A549 (cell line): ENCODE data around the gene LSP1.

Experiments
- CHD4 ChIP-seq: fragments of 200-600 bp; sonication (generic); IDR thresholded peaks from 2 replicates; pipeline ENCODE4 v1.6.1; 2016; ENCODE audit warnings: antibody characterized with exemption, mild to moderate bottlenecking, borderline replicate concordance
- CTCF ChIP-seq: fragments of >200 bp; sonication (Bioruptor Twin); formaldehyde crosslinking; IDR thresholded peaks from 3 replicates; pipeline ENCODE4 v1.5.1; 2016
- HMGXB4 ChIP-seq: fragments of 250-450 bp; sonication (Bioruptor Pico); IDR thresholded peaks from 2 replicates; pipeline ENCODE4 v1.5.0; 2021; ENCODE audit warnings: mild to moderate bottlenecking, moderate library complexity, borderline replicate concordance
- MAZ ChIP-seq: fragments of 150-350 bp; IDR thresholded peaks from 2 replicates; pipeline ENCODE4 v1.6.1; 2014; ENCODE audit warnings: antibody characterized with exemption, low read depth, low read length, borderline replicate concordance
- MYC ChIP-seq: IDR thresholded peaks from 2 replicates; pipeline ENCODE4 v1.6.1; 2012; ENCODE audit warnings: mild to moderate bottlenecking, inconsistent platforms, low read length, improper control_type of control experiment, borderline replicate concordance
- POLR2A ChIP-seq: IDR thresholded peaks from 2 replicates; pipeline ENCODE4 v1.6.1; 2012; ENCODE audit warnings: mild to moderate bottlenecking, low read length
- RARB ChIP-seq: fragments of 250-450 bp; sonication (Bioruptor Pico); IDR thresholded peaks from 2 replicates; pipeline ENCODE4 v1.8.0; 2021; ENCODE audit warnings: mild to moderate bottlenecking, moderate library complexity
- RCOR1 ChIP-seq: fragments of 150-350 bp; IDR thresholded peaks from 2 replicates; pipeline ENCODE4 v1.6.1; 2014; ENCODE audit warnings: antibody characterized with exemption, low read length, low read depth
- SREBF2 ChIP-seq: fragments of 450-650 bp; IDR thresholded peaks from 2 replicates; pipeline ENCODE4 v1.6.1; 2014; ENCODE audit warnings: mild to moderate bottlenecking, moderate library complexity

DNA sequence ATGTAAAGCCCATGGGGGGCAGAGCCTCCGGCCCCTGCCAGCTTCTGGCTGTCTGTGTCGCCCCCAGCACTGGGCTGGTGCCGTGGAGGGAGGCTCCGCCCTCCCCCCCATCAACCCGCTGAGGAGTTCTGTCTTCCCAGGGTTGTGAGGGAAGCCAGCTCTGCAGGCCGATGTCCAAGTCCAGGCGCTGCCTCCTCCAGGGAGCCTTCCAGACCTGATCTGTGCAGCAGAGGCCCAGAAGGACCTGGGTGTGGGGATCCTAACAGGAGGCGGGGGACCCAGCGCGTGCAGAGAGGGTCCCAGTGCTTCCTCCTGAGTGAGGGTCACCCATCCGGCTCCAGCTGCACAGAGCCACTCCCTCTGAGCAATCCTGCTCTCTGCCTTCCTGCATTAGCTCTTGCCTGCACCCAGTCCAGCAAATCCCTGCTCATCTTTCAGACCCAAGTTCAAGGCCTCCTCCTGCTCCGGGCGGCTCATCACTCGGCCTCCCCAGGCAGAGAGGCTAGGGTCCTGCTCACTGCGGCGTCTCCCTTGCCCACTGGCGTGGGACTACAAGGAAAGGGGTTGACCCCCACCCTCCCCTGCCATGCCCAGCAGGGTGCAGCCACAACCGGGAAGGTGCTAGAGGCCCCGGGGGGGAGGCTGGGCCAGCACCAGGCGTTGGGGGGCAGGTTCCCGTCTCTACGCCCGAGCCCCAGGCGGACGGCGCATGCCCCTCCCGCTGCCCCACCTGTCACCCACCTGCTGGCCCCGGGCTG, 22.4 kb downstream of the LSP1 start:
- no peak for TF ChIP-seq SREBF2
- no peak for TF ChIP-seq CTCF
- TF ChIP-seq RARB (CRISPR knock-in tag) = no peak
- TF ChIP-seq HMGXB4 (CRISPR knock-in tag) = no peak
- no peak for TF ChIP-seq RCOR1
- TF ChIP-seq MYC = no peak
- no peak for TF ChIP-seq POLR2A
- no peak for TF ChIP-seq CHD4
- TF ChIP-seq MAZ = no peak
